HG02623 (cell line): ENCODE measurements around the gene YIF1A.
"Not testable (repeated sequence)": the region's sequence is repeated elsewhere in the genome, so short reads cannot be mapped to it uniquely, and the experiment has no call there.

ENCODE experiments used
- ATAC-seq: cut with Tn5 transposase; IDR thresholded peaks from one replicate; pipeline ENCODE4 v1.9.1; 2021; ENCODE audit warnings: moderate library complexity; ENCODE audit not compliant: unreplicated experiment

Gene YIF1A

DNA sequence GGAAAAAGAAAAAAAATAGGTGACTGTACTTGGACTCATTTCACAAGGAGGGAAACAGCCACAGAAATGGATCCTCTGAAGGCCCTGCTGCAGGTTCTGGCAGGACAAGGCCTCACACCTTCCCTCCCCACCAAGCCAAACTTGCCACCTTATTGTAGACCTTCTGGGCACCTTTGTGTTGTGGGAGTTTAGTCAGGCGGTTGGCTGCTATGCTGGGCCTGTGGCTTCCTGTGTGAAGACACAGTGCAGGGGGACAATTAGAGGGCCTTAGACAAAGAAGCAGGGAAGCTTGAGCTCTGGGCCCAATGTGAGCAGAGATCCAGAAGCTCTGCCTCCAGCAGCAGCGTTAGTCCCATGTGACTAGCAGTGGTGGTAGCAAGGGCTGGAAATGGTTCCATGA, 16.3 kb downstream of the YIF1A start:
- ATAC-seq = no peak

DNA sequence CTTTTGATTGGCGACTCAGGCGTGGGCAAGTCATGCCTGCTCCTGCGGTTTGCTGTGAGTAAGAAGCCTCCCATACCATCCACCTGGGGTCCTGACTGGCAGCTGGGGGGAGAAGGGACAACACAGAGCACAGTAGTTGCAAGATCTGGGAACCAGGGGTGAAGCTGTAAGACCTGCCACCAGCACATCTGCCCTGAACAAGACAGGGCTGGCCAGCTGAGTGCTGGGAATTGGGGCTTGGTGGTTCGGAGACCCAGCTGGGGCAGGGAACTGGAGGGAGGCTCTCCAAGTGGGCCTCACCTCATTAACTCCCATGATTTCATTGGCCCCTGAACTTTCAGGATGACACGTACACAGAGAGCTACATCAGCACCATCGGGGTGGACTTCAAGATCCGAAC, 17.1 kb downstream of the YIF1A start:
- no peak for ATAC-seq

DNA sequence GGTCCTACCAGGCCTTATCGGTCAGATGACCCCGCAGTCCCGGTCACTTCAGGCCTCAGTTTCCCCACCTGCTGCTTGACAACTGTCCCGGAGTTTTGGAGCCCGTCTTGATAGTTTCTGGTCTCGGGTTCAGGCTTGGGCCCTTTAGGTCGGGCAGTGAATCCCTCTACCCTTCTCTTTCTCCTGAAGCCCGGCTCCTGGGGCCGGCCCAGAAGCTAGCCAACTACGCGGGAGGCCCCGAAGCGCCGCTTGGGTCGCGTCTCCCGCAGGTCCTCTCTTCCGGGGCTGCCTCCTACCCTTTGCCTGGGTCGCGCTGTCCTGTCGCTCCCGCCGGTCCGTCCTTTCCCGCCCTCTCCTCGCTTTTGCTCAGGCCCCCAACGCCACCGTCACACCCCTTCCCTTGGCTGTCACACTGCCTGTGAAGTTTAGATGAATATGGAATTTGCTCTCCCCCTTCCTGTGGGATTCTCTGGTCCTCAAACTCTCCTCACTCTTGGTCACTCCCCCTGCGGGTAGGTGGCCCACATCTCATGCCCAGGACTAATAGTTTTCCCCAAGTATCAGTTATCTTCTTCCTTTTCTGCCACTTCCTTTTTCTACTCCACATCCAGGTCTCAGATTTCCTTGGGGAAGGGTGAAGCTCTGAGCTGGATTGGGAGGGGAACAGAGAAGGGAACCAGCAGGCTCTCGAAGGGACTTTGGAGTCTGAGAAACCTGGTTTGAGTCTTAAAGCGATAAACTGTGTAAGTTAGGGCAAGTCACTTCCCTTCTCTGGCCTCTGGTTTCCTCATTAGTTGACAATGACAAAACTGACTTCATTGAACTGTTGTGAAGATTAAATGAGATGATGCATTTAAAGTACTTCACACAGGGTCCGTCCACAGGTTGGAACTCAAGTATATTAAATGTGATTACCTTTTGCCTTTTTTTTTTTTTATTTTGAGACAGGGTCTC, 19.7 kb downstream of the YIF1A start:
- ATAC-seq = no peak

DNA sequence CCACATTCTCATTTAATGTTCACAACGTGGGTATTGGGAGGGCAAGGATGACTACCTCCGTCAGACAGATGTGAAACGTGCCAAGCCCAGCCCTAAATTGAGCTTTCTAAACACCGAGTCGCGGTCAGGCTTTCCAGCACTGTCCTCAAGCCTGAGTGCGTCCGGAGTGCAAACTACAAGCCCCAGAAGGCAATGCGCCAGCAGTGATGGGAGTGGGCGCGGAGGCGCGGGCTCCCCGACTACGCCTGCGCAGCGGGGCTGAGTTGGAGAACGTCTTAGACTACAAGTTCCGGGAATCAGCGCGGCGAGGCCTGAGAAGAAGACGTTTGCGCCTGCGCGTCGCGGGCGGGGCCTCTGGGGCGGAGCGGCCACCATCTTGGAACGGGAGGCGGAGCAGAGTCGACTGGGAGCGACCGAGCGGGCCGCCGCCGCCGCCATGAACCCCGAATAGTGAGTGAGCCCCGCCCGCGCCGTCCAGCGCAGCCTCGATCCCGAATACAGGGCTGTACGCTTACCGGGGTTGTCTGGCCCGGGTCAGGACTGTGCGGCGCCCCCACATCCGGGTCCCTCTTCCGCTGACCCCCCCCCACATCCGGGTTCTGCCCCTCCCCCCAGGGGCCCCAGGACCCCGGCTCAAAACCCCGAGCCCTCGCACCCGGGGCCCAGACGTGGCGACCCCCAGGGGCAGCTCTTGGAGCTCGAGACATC, 20.5 kb downstream of the YIF1A start, which contains the start of gene RAB1B:
TSS of gene RAB1B (plus strand) at position 396 of the 708 bp plus-strand sequence. CDS start at position 437, 41 bp downstream.
- peak; percentile 78 for ATAC-seq

DNA sequence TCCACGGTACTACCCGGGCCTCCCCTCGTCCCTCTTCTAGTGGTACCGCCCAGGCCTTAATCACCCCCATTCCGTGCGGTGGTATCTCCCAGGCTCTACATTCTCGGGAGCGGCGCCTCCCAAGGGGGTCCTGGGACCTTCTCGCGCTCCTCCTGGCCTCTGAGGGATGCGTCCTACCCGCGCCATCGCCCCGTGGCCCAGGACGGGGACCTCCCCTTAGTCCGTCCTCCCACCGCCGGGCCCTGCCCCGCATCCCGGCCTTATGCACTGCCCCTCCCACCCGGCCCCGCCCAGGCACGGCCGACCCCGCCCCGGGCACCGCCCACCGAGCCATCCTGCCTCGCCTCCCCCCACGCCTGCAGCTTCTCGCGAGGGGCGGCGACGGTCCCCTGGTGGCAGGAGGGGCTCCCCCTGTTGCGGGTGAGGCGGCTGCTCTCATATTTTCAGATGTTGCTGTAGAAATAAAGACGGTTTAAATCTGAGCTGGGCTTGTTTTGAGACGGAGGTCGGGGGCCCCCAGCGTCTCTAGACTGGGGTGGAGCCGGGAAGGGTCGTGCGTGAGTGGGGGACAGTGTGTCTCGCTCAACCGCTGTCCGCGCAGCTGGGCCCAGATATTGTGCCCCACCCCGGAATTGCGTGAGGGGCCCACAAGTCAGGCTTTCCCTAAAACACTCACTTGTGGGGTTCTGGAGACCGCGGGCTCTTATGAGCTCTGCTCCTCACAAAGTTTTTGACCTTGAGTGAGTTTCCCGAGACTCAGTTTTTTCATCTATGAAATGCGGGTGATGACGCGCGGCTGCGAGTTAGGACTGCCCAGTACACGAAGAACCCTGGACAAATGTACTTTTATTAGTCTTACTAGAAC, 21.3 kb downstream of the YIF1A start:
- peak; percentile 38 for ATAC-seq

DNA sequence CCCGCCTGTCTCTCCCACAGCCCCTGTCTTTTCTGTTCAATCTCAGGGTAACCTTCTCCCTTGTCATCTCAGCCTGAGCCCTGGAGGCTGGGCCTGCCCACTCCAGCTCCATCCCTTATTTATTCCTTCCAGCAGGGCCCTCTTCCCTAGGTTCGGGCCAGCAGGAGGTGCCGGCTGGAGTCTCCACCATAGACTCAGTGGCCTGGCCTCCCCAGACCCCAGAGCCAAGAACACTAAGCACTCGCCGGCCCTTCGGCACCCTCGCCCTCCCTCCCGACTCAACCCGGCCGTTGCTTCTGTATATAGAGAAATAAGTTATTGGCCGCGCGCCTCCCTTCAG, 21.9 kb downstream of the YIF1A start:
- no peak for ATAC-seq

DNA sequence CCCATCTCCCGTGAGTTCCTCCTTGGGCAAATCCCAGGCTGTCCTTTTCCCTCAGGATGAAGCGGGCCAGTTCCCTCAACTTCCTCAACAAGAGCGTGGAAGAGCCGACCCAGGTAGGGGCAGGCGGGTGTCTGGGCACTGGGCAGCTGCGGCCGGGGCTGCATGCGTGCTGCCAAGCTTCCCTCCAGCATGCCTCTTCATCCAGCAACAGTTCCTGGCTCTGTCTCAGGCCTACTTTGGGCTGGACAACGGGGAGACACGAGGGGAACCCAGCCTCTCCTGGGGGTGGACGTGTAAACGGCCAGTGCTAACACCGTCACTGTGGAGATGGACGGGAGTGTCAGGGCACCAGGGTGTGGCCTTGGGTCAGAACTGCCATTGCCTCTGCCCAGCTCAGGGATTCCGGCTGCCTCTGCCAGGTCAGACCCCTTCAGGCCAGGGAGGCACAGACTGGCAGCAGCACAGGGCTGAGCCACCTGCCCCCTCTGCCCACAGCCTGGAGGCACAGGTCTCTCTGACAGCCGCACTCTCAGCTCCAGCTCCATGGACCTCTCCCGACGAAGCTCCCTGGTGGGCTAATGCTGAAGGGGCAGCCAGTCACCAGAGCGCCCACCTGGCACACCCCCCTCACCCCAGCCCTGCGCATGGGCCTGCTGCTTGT, 22.4 kb downstream of the YIF1A start:
- ATAC-seq = no peak

DNA sequence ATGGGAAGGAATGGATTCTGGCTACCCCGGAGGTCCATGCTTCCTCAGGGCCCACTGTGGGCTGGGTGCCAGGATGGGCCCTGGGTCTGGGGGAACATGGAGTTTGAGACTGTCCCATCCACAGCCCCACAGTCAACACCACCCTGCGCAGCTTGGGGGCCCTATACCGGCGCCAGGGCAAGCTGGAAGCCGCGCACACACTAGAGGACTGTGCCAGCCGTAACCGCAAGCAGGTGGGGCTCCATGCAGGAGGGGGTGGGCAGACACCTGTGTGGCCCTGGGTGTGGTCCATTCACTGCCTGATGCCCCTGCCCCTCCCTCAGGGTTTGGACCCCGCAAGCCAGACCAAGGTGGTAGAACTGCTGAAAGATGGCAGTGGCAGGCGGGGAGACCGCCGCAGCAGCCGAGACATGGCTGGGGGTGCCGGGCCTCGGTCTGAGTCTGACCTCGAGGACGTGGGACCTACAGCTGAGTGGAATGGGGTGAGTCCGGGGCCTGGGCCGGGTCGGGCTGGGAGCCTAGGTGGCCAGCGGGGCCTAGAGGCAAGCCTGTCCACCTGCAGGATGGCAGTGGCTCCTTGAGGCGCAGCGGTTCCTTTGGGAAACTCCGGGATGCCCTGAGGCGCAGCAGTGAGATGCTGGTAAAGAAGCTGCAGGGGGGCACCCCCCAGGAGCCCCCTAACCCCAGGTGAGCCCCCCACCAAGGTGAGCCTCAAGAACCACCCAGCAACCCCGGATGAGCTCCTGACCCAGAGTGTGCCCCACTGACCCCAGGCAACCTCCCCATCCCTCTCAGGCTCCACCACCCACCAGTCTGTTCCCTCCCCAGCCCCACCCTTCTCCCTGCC, 23.2 kb downstream of the YIF1A start:
- no peak for ATAC-seq

DNA sequence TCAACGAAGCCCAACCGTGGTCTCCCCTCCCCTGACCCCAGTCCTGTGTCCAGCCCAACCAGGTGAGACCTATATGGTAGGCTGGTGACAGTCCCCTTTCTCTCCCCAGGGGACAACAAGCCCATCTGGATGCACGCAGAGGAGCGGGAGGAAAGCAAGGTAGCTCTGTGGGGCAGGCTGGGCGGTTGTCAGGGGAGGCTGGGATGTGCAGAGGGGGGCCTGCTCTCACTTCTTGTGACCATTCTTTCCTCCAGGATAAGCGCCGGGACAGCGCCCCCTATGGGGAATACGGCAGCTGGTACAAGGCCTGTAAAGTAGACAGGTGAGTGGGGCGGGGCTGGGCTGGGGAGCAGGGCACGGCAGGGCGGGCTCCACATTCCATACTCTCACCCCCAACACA, 24.0 kb downstream of the YIF1A start:
- ATAC-seq = no peak

DNA sequence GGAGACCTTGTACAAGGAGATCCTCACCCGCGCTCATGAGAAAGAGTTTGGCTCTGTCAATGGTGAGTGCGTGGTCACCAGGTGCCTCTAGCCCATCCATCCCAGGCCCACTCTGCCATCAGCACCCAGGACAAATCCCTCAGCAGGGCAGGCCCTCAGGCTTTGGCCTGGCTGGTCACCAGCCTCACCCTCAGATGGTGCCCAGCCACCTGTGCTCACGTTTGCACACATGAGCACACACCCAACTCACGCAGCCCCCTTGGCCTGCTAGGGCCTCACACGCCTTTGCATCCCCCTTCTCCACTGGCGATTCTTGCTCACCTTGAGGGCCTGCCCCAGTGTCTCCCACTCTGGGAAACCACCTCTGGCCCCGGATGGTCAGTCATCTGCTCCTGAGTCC, 24.6 kb downstream of the YIF1A start:
- no peak for ATAC-seq

DNA sequence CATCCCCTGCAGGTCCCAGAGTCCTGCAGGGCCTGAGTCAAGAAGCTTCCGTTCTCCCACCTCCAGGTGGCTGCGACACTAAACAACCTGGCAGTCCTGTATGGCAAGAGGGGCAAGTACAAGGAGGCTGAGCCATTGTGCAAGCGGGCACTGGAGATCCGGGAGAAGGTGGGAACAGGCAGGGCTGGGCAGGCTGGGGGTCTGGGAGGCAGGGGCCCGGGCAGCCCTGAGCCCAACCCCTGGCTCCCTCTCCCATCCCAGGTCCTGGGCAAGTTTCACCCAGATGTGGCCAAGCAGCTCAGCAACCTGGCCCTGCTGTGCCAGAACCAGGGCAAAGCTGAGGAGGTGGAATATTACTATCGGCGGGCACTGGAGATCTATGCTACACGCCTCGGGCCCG, 25.2 kb downstream of the YIF1A start:
- ATAC-seq = no peak

DNA sequence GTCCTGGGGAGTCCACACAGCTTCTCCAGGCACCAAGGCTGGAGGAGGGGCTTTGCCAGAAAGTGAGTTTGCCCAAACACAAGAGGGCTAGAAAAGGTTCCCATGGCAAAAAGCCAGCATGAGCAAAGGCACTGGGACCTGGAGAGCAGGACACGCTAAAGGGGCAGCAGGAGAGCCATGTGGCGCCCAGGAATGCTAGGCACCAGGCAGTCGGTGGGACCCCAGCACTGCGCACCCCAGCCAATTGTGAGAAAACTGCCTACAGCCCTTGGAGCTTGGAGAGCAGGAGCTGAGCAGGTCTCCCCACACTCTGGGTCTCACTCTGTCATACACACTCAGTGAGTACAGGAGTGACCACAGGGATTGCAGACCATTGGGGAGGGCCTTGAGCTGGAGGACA, 25.7 kb downstream of the YIF1A start:
- no peak for ATAC-seq

DNA sequence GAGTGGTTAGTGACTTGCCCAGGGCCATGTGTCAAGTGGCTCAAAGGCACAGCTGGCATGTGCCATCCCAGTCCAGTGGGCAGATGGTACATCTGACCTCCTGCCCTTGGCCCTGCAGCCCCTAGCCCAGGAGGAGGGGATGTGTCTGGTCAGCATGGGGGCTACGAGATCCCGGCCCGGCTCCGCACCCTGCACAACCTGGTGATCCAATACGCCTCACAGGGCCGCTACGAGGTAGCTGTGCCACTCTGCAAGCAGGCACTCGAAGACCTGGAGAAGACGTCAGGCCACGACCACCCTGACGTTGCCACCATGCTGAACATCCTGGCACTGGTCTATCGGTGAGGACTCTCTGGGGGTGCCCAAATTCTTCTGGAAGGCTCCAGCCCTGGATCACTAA, 26.2 kb downstream of the YIF1A start:
- no peak for ATAC-seq

DNA sequence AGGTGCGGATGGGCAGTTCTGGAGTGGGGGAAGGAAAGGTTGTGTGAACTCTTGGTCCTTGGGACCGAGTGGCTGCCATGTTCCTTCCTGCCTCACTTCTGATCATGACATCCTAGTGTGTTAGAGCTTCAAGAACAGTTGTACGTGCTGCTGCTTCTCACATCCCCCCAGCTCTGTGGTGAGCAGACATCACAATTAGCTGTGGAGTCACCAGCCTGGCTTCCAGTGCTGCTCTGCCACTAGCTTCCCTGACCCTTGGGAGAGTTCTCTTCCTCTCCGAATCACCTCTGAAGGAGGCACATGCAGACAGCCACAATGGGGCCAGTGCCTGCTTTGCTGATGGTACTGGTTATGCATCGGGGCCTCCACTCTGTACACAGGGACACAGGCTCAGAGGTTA, 26.8 kb downstream of the YIF1A start:
- ATAC-seq = no peak

DNA sequence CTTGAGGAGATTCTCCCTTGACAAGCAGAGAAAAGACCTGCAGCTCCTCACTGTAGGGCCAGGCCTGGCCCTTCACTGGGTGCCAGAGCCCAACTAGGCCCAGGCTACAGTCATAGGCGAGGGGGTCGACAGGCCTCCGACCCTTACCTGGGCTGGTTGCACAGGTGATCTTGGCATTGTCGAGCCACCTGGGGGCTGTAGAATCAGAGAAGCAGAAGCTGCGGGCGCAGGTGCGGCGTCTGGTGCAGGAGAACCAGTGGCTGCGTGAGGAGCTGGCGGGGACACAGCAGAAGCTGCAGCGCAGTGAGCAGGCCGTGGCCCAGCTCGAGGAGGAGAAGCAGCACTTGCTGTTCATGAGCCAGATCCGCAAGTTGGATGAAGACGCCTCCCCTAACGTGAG, 27.4 kb downstream of the YIF1A start:
- no peak for ATAC-seq

DNA sequence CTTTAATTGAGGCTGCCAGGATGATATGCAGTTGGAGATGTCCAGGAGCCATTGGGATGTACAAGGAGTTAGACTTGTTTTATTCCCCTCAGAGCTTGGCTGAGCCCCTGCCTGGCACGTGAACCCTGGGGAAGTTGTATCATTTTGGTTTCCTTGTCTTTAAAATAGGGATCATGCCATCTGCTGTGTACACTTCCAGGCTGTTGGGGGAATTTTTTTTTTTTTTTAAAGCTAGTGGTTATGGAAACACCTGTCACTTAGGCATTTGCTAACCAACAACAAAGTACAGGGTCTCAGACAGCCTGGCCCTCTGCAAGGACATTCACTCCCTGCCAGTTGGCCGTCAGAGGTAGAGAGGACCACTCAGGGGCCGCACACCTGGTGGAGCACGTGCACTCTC, 29.0 kb downstream of the YIF1A start:
- ATAC-seq = no peak

DNA sequence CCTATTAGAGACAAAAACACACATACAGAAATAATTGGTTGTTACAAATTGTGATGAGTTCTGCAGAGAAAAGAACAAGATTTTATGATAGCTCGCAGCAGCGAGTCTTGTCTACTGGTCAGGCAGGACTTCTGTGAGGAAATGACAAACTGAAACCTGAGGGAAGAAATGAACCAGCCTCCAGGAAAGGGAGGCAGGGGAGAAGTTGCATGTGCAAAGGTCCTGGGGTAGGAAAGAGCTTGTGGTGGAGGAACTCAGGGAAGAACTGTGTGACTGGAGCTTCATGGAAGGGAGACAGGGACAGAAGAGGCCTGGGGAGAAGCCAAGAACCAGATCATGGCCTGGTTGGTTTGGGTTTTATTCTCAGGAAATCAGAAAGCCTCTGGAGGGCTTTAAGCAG, 29.7 kb downstream of the YIF1A start:
- no peak for ATAC-seq

DNA sequence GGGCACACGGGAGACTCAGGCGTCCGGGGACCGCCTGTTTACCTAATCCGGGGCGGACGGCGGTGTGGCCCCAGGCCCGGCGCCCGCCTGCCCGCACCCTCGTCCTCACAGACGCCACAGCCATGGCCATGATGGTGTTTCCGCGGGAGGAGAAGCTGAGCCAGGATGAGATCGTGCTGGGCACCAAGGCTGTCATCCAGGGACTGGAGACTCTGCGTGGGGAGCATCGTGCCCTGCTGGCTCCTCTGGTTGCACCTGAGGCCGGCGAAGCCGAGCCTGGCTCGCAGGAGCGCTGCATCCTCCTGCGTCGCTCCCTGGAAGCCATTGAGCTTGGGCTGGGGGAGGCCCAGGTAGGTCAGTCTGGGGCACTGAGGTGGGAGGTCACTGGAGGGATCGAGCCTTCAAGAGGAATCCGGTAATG, 30.5 kb downstream of the YIF1A start:
- ATAC-seq = no peak

DNA sequence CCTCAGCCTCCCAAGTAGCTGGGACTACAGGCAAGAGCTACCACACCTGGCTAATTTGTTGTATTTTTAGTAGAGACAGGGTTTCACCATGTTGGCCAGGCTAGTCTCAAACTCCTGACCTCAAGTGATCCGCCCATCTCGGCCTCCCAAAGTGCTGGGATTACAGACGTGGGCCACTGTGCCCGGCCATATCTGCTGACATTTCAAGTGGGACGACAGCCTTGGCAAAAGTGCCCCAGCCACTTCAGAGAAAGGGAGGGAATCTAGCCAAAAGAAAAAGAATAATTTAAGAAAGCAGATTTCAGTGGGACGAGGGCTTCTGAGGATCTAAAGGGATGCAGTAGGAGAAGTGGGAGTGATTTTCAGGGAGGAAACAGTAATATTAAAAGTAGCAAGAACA, 35.9 kb downstream of the YIF1A start:
- ATAC-seq = not testable (repeated sequence)

DNA sequence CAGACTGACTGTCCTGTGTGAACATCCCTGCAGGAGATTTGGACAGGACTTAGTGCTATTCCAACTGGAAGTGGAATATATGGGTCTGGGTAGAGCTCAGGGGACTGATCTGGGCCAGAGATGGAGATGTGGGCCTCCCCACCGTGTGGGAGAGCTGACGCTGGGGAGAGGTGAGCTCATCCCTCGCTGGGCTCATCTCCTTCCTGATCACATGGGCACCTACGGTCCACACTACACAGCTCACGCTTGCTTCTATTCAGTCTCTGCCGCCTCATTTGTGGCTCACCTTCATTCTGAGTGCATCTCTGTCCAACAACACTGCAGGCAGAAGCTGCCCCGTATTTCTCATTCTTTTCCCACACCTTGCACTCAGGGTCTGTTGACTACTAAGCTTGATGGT, 37.1 kb downstream of the YIF1A start:
- ATAC-seq = no peak
